Measurements from ENCODE around the gene FGGY. TPM values are rescaled to one million over a fixed set of nuclear protein-coding genes. Genes with fewer than 3 reads are reported as not detected.

Gene FGGY
- total RNA-seq, 1 donor from 2014 or later: 24.3 TPM

DNA sequence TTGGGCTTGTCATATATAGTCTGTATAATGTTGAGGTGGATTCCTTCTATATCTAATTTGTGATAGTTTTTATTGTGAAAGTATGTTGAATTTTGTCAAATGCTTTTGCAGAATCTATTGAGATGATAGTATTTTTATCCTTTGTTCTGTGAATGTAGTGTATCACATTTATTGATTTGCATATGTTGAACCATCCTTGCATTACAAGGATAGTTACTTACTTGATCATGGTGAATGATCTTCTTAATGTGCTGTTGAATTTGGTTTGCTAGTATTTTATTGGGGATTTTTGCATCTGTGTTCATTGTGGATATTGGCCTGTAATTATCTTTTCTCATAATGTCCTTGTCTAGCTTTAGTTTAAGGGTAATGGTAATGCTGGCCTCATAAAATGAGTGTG is 8.3 kb downstream of the FGGY start:
- TF ChIP-seq, protein P1, sequence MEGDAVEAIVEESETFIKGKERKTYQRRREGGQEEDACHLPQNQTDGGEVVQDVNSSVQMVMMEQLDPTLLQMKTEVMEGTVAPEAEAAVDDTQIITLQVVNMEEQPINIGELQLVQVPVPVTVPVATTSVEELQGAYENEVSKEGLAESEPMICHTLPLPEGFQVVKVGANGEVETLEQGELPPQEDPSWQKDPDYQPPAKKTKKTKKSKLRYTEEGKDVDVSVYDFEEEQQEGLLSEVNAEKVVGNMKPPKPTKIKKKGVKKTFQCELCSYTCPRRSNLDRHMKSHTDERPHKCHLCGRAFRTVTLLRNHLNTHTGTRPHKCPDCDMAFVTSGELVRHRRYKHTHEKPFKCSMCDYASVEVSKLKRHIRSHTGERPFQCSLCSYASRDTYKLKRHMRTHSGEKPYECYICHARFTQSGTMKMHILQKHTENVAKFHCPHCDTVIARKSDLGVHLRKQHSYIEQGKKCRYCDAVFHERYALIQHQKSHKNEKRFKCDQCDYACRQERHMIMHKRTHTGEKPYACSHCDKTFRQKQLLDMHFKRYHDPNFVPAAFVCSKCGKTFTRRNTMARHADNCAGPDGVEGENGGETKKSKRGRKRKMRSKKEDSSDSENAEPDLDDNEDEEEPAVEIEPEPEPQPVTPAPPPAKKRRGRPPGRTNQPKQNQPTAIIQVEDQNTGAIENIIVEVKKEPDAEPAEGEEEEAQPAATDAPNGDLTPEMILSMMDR (conservative IDR thresholded peaks at IDR 0.05; ENCODE audit: low read depth, low read length): no peak

DNA sequence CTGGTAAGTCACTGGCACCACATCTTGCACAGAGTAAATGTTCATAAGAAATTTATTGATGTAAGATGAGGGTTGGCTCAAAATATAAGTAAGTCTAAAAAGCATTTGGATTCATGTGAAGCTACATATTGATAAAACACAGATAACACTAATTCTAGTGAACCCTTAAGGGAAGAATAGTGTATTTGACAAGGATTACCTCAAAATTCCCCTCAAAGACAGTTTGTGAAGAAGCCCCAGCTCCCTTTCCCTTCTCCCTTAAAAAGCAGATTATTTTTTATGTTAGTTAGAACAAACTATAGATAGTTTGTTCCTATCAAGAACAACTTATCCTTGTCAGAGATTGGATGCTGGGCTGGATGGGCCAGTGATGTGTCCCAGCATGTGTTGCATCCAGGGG is 10.7 kb downstream of the FGGY start:
- no peak overlapping the region for H3K4me3 ChIP-seq (ENCODE audit: low read depth, low read length)
- DNase-seq (ENCODE audit: low read depth): no peak
- TF ChIP-seq, protein P1 (conservative IDR thresholded peaks at IDR 0.05; ENCODE audit: low read depth, low read length): no peak

More for the DNA sequence above, 8.3 kb downstream of the FGGY start:
- DNase-seq (ENCODE audit: low read depth): no peak
- no peak overlapping the region for H3K4me3 ChIP-seq (ENCODE audit: low read depth, low read length)

DNA sequence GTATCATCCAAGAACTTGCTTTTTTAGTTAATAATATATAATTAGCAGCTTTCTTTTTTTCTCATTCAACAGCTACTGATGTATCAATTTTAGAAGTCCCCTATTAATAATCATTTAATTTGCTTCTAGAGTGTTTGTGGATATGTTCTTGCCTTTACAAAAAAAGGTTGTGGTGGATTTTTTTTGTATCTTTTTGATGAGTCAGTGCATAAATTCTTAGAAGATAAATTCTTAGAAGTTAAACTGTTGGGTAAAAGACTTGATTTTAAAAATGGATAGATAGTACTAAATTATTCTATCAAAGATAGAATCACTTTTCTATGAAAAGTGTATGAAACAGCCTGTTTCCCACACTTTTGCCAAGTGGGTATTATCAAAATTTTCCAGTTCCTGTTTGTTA is 11.9 kb downstream of the FGGY start:
- TF ChIP-seq, protein P1 (conservative IDR thresholded peaks at IDR 0.05; ENCODE audit: low read depth, low read length): no peak
- DNase-seq (ENCODE audit: low read depth): no peak
- H3K4me3 ChIP-seq (ENCODE audit: low read depth, low read length): no peak overlapping the region

DNA sequence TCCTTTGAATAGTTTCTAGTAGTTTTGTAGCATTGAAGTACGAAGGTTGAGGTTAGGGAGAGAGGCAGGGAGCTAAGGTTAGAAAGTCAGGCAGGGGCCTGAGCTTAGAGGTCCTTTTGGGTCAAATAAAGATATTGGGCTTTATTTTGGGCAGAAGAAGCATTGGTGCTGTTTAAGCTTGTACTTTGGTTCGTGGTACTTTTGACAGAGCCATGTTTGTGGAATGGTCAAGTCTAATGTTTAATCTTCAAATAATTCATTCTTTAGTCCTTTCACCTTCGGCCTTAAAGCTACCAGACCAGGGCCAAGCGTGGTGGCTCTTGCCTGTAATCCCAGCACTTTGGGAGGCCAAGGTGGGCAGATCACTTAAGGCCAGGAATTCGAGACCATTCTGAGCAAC is 12.5 kb downstream of the FGGY start:
- TF ChIP-seq, protein P1 (conservative IDR thresholded peaks at IDR 0.05; ENCODE audit: low read depth, low read length): no peak
- DNase-seq (ENCODE audit: low read depth): no peak

DNA sequence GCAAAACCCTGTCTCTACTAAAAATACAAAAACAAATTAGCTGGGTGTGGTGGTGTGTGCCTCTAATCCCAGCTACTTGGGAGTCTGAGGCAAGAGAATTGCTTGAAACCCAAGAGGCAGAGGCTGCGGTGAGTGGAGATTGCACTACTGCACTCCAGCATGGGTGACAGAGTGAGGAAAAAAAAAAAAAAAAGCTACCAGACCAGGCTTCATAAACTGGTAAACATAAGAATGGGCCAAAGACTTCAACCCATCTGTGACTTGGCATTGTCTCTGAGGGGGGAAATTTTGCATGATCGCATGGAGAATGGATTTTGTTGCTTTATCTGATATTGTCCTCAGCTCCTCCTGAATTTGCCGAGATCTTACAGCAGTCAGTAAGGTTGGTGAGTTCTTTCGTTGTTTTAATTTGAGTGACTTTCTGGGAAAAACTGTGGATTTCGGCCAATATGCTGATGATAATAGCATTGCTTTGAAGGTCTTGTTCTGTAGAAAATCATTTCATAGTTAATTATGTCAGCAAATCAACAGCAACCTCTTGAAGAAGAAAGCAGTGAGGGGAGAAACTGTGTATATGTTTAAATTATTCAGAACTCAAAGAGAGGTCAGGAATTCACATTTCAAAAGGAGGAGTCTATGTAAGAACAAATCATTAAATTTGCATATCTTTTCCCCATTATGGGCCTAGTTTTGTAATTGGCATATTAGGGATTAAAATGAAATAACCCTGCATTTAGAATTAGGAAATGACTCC is 13.1 kb downstream of the FGGY start:
- H3K4me3 ChIP-seq (ENCODE audit: low read depth, low read length): no peak overlapping the region
- no peak for DNase-seq (ENCODE audit: low read depth)
- TF ChIP-seq, protein P1 (conservative IDR thresholded peaks at IDR 0.05; ENCODE audit: low read depth, low read length): no peak

More for the DNA sequence above, 12.5 kb downstream of the FGGY start:
- no peak overlapping the region for H3K4me3 ChIP-seq (ENCODE audit: low read depth, low read length)

DNA sequence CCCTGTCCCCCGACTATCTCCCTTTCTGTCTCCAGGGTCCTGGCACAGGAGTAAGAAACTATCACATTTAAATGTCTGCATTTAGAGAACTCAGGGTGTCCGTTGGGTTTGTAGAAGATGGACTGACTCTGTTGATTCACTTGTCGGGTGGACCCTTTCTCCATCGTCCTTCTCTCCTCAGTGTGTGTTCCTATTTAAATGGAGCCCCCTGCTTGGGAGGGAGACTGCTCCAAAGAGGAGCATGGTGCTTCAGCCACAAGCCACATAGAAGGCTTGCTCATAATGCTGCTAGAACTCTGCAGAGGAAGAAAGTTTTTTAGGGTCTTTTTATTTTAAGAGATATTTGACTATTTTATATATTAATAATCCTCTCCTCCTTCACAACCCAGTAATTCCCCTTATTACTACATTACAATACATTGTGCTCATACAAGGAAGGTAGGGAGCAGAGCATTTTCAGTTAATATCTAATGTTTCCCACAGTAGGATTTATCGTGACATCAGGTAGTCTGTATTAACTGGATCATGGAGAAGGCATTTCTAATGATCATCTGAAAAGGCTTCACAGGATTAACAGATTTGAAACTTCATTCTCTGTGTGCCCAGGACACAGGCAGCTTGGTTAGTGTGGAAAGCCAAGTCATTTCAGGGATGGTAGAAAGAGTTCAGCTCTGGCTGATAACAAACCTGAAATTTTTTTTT is 13.8 kb downstream of the FGGY start:
- no peak for DNase-seq (ENCODE audit: low read depth)

More for the DNA sequence above, 13.8 kb downstream of the FGGY start:
- no peak overlapping the region for H3K4me3 ChIP-seq (ENCODE audit: low read depth, low read length)
- TF ChIP-seq, protein P1 (conservative IDR thresholded peaks at IDR 0.05; ENCODE audit: low read depth, low read length): no peak
